Right cardiac atrium (tissue), 5 donors: Measurements from ENCODE around the gene BRINP1. TPM values are rescaled to one million over a fixed set of nuclear protein-coding genes. Genes with fewer than 3 reads are reported as not detected.

Source experiments
- ATAC-seq, 2 donors: fragments of 200-7000 bp; cut with Tn5 transposase; one replicate each; pipeline versions ENCODE4 v1.8.0 to v1.9.1; 2020; ENCODE audit warnings: moderate library complexity in 2 of 2, mild to moderate bottlenecking in 1 of 2
- DNase-seq, 3 donors: peaks; one replicate each; pipeline ENCODE4 v3.0.0-alpha.2; 2020
- H3K27ac ChIP-seq: one replicate; pipeline ENCODE4 v1.5.1; 2013; ENCODE audit warnings: mild to moderate bottlenecking, low read length, control low read depth, moderate library complexity
- H3K27me3 ChIP-seq: one replicate; pipeline ENCODE4 v1.6.1; 2013; ENCODE audit not compliant: control insufficient read depth, insufficient read depth
- H3K4me1 ChIP-seq: one replicate; pipeline ENCODE4 v1.6.1; 2013; ENCODE audit warnings: low read length; ENCODE audit not compliant: control insufficient read depth, insufficient read depth
- H3K4me3 ChIP-seq: one replicate; pipeline ENCODE4 v1.5.1; 2013; ENCODE audit warnings: low read length, control low read depth
- H3K9me3 ChIP-seq: one replicate; pipeline ENCODE4 v1.6.1; 2013; ENCODE audit warnings: low read length; ENCODE audit not compliant: control insufficient read depth
- WGBS: extraction: QIAGEN DNeasy Blood & Tissue Kit; methylation state at CpG from one replicate; pipeline ENCODE4 v1.1.7; 2013; 5-methylcytosine and 5-hydroxymethylcytosine counted together
- intact Hi-C, 4 donors: fragments of 100-400 bp; cut with DNase I; formaldehyde crosslinking; loops; one replicate each; pipeline versions ENCODE4 v1.11.0 to v1.14.0; 2022 to 2023
- polyA plus RNA-seq: library from polyadenylated mRNA; stranded (reverse); fragments of 200-250 nt; gene quantifications from one replicate; pipeline ENCODE4 v1.2.3, GENCODE V29; 2013
- total RNA-seq, 4 donors: library from RNA; stranded (reverse); fragmentation: NEBNext Ultra II Directional; extraction: Animal tissue kit (Norgen Biotek cat#: 25700); gene quantifications; one replicate each; pipeline ENCODE4 v1.2.1, GENCODE V29; 2021
- donor health status: healthy with polysubstance abuse.
- donor health status: DM: no; HTN: yes; CAD: no.
- donor health status: DM: no; HTN: no; CAD: no.
- donor health status: DM: no; HTN: yes; CAD: no; lungs with severe emphysema.
- donor health status: DM: yes; HTN: yes; CAD: no.

The BRINP1 gene
- total and polyA plus RNA-seq, 5 donors, result 0.63 to 1.6 (median 1.1) TPM

- DNase-seq (peak; percentile 52 to 81 (median 65)), ATAC-seq (no peak)
- intact Hi-C loops, result no loop called here
- Histone ChIP-seq H3K9me3 (no peaks in the 10 kb centered on the region), H3K27me3 (no peaks in the 10 kb centered on the region), H3K27ac (no peak overlapping the region), H3K4me3 (no peak overlapping the region), H3K4me1 (no peaks in the 10 kb centered on the region)
- 4% methylated on average over 8 of the region's 8 CpGs for WGBS
Observed at GRCh38 chr9:119370816-119371215, 1.6 kb upstream of the BRINP1 start.

GRCh38 chr9:119369680-119370366, 588 bp upstream of the BRINP1 start:
- intact Hi-C loops, result loop anchor here in 1 of 4 donors (5.0 kb wide), 1 partner anchor 543 kb away; no protein-coding TSS in a partner anchor
- no peak for DNase-seq
- Histone ChIP-seq H3K9me3 (no peaks in the 10 kb centered on the region), H3K27me3 (no peaks in the 10 kb centered on the region), H3K27ac (no peak overlapping the region), H3K4me1 (no peaks in the 10 kb centered on the region), H3K4me3 (peak overlapping the region; percentile 57)
- ATAC-seq, result no peak
- 2% methylated on average over 32 of the region's 32 CpGs for WGBS

- H3K4me1 ChIP-seq, result no peaks in the 10 kb centered on the region
- no peak overlapping the region for H3K4me3 ChIP-seq
- intact Hi-C loops, result loop anchor here in 1 of 4 donors (5.0 kb wide), 1 partner anchor 541 kb away; no protein-coding TSS in a partner anchor
- H3K27ac ChIP-seq, result no peak overlapping the region
- ATAC-seq, result no peak
- no peaks in the 10 kb centered on the region for H3K9me3 ChIP-seq
- H3K27me3 ChIP-seq, result no peaks in the 10 kb centered on the region
- DNase-seq, result no peak
- WGBS, result 2% methylated on average over 10 of the region's 10 CpGs
Observed at GRCh38 chr9:119368179-119368578, 1.1 kb downstream of the BRINP1 start.

GRCh38 chr9:119367683-119368075, 1.6 kb downstream of the BRINP1 start:
- WGBS, result 24% methylated on average over 7 of the region's 7 CpGs
- Histone ChIP-seq H3K9me3 (no peaks in the 10 kb centered on the region), H3K4me3 (no peak overlapping the region), H3K27me3 (no peaks in the 10 kb centered on the region), H3K27ac (no peak overlapping the region), H3K4me1 (no peaks in the 10 kb centered on the region)
- DNase-seq (no peak), ATAC-seq (no peak)
- intact Hi-C loops, result loop anchor here in 1 of 4 donors (5.0 kb wide), 1 partner anchor 540 kb away; no protein-coding TSS in a partner anchor

- H3K4me3 ChIP-seq, result no peak overlapping the region
- H3K4me1 ChIP-seq, result no peaks in the 10 kb centered on the region
- H3K27ac ChIP-seq, result no peak overlapping the region
- no peak for ATAC-seq
- whole genome bisulfite sequencing, result 56% methylated on average over 9 of the region's 9 CpGs
- intact Hi-C loops, result loop anchor here in 1 of 4 donors (5.0 kb wide), 1 partner anchor 540 kb away; no protein-coding TSS in a partner anchor
- H3K27me3 ChIP-seq, result no peaks in the 10 kb centered on the region
- no peaks in the 10 kb centered on the region for H3K9me3 ChIP-seq
- no peak for DNase-seq
Observed at GRCh38 chr9:119366909-119367682, 2.1 kb downstream of the BRINP1 start.

GRCh38 chr9:119365291-119366027, 3.8 kb downstream of the BRINP1 start:
- 11% methylated on average over 9 of the region's 9 CpGs for WGBS
- no peak overlapping the region for H3K4me3 ChIP-seq
- H3K4me1 ChIP-seq, result no peaks in the 10 kb centered on the region
- H3K27ac ChIP-seq, result no peak overlapping the region
- H3K9me3 ChIP-seq, result no peaks in the 10 kb centered on the region
- intact Hi-C loops, result loop anchor here in 2 of 4 donors (2.0 to 5.0 kb wide), 2 partner anchors 535 to 538 kb away; no protein-coding TSS in a partner anchor
- DNase-seq (no peak), ATAC-seq (no peak)
- H3K27me3 ChIP-seq, result no peaks in the 10 kb centered on the region

GRCh38 chr9:119360237-119360636, 9.0 kb downstream of the BRINP1 start:
- no peaks in the 10 kb centered on the region for H3K9me3 ChIP-seq
- no peaks in the 10 kb centered on the region for H3K4me1 ChIP-seq
- H3K27me3 ChIP-seq, result no peaks in the 10 kb centered on the region
- ATAC-seq (no peak), DNase-seq (no peak)
- intact Hi-C loops, result no loop called here
- WGBS, result 42% methylated on average over 5 of the region's 5 CpGs
- no peak overlapping the region for H3K4me3 ChIP-seq
- H3K27ac ChIP-seq, result no peak overlapping the region

GRCh38 chr9:119357336-119358096, 11.7 kb downstream of the BRINP1 start:
- Histone ChIP-seq H3K27ac (no peak overlapping the region), H3K4me3 (no peak overlapping the region), H3K9me3 (no peaks in the 10 kb centered on the region), H3K27me3 (no peaks in the 10 kb centered on the region), H3K4me1 (no peaks in the 10 kb centered on the region)
- ATAC-seq (no peak), DNase-seq (no peak)
- intact Hi-C loops, result no loop called here
- WGBS, result 9% methylated on average over 2 of the region's 2 CpGs

GRCh38 chr9:119349351-119349825, 19.8 kb downstream of the BRINP1 start:
- H3K9me3 ChIP-seq, result no peaks in the 10 kb centered on the region
- no peaks in the 10 kb centered on the region for H3K27me3 ChIP-seq
- H3K4me3 ChIP-seq, result no peak overlapping the region
- DNase-seq (no peak), ATAC-seq (no peak)
- H3K4me1 ChIP-seq, result no peaks in the 10 kb centered on the region
- 19% methylated on average over 11 of the region's 11 CpGs for WGBS
- H3K27ac ChIP-seq, result no peak overlapping the region
- intact Hi-C loops, result no loop called here
